Fibroblast of skin of left quadriceps (primary cell): ENCODE measurements around the gene SKI.

Experiments
- DNase-seq, 2 experiments: peaks; one replicate each; pipeline ENCODE4 v3.0.0-alpha.2; 2013; ENCODE audit warnings: low read depth in 2 of 2

The SKI gene

GRCh38 chr1:2337501-2337900 lies 109.4 kb downstream of the SKI start:
- DNase-seq: no peak

GRCh38 chr1:2339206-2340085 lies 111.3 kb downstream of the SKI start:
- DNase-seq: no peak

- no peak for DNase-seq
Measured at GRCh38 chr1:2340086-2340917, 112.2 kb downstream of the SKI start.

GRCh38 chr1:2340918-2341254 lies 112.8 kb downstream of the SKI start:
- DNase-seq: no peak

- DNase-seq: no peak
Measured at GRCh38 chr1:2341706-2342383, 113.7 kb downstream of the SKI start.

- no peak for DNase-seq
Measured at GRCh38 chr1:2342384-2343022, 114.4 kb downstream of the SKI start.

GRCh38 chr1:2343023-2343935 lies 115.2 kb downstream of the SKI start:
- no peak for DNase-seq

- no peak for DNase-seq
Measured at GRCh38 chr1:2344121-2344681, 116.1 kb downstream of the SKI start.

- no peak for DNase-seq
Measured at GRCh38 chr1:2344744-2345296, 116.7 kb downstream of the SKI start.

- no peak for DNase-seq
Measured at GRCh38 chr1:2345297-2346075, 117.4 kb downstream of the SKI start.

- DNase-seq: no peak
Measured at GRCh38 chr1:2346691-2347408, 118.7 kb downstream of the SKI start.

- no peak for DNase-seq
Measured at GRCh38 chr1:2347409-2347785, 119.3 kb downstream of the SKI start.

- DNase-seq: no peak
Measured at GRCh38 chr1:2347896-2348295, 119.8 kb downstream of the SKI start.

GRCh38 chr1:2348346-2349325 lies 120.5 kb downstream of the SKI start:
- DNase-seq: no peak

- DNase-seq: no peak
Measured at GRCh38 chr1:2349806-2350205, 121.7 kb downstream of the SKI start.

- no peak for DNase-seq
Measured at GRCh38 chr1:2350501-2350900, 122.4 kb downstream of the SKI start.

GRCh38 chr1:2350911-2351655 lies 123.0 kb downstream of the SKI start:
- no peak for DNase-seq
